Bronchial epithelial cell (primary cell): Measurements from ENCODE around the gene AK1. TPM values are rescaled to one million over a fixed set of nuclear protein-coding genes. Genes with fewer than 3 reads are reported as not detected.

Experiments used
- DNase-seq: peaks from one replicate; pipeline ENCODE4 v3.0.0-alpha.2; 2010; ENCODE audit warnings: low read depth
- FAIRE-seq: peaks from 2 replicates; lab custom pipeline; 2011; peaks lifted over from hg19 to GRCh38; lab: Jason Lieb, UNC
- H3K27me3 ChIP-seq: 2 replicates; pipeline ENCODE4 v1.5.1; 2011; ENCODE audit warnings: low read length; ENCODE audit not compliant: control insufficient read depth, insufficient read depth
- H3K36me3 ChIP-seq: 2 replicates; pipeline ENCODE4 v1.5.1; 2011; ENCODE audit warnings: low read length; ENCODE audit not compliant: control insufficient read depth, insufficient read depth
- H3K4me3 ChIP-seq: 2 replicates; pipeline ENCODE4 v1.5.1; 2011; ENCODE audit warnings: mild to moderate bottlenecking, low read depth, low read length, control low read depth
- total RNA-seq: library from RNA; depleted of rRNA; stranded (reverse); fragments of >200 nt; gene quantifications from 2 replicates; pipeline ENCODE4 v1.2.1, GENCODE V29; 2014
- TF ChIP-seq, protein P1 (sequence below): IDR thresholded peaks from 2 replicates; pipeline ENCODE4 v1.5.1; 2011; ENCODE audit warnings: mild to moderate bottlenecking, moderate library complexity, low read length, control low read depth, inconsistent platforms; ENCODE audit not compliant: insufficient read depth, severe bottlenecking

Gene AK1
- total RNA-seq, 1 donor from 2014 or later: 19.0 TPM

DNA sequence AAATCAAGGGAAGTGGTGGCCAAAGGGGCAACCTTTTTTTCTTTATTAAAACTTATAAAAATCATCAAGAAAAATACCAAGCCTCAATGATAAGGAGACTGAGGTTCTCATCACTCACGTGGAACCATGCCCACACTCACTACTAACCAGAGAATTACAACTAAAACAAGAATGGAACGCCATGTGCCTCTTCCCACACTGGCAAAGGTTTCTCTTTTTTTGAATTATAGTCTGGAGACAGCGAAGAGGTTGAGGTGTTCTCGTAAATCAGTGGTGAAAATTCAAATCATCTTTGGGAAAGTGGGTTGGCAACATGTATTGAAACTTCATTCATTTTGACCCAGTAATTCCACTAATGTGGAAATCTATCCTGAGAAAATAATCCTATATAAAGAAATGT is 55.4 kb downstream of the AK1 start:
- Histone ChIP-seq H3K27me3 (peaks cover 2% of the 10 kb centered on the region), H3K36me3 (no peaks in the 10 kb centered on the region), H3K4me3 (no peak overlapping the region)
- TF ChIP-seq, protein P1, sequence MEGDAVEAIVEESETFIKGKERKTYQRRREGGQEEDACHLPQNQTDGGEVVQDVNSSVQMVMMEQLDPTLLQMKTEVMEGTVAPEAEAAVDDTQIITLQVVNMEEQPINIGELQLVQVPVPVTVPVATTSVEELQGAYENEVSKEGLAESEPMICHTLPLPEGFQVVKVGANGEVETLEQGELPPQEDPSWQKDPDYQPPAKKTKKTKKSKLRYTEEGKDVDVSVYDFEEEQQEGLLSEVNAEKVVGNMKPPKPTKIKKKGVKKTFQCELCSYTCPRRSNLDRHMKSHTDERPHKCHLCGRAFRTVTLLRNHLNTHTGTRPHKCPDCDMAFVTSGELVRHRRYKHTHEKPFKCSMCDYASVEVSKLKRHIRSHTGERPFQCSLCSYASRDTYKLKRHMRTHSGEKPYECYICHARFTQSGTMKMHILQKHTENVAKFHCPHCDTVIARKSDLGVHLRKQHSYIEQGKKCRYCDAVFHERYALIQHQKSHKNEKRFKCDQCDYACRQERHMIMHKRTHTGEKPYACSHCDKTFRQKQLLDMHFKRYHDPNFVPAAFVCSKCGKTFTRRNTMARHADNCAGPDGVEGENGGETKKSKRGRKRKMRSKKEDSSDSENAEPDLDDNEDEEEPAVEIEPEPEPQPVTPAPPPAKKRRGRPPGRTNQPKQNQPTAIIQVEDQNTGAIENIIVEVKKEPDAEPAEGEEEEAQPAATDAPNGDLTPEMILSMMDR: no peak
- FAIRE-seq (no peak), DNase-seq (no peak)

DNA sequence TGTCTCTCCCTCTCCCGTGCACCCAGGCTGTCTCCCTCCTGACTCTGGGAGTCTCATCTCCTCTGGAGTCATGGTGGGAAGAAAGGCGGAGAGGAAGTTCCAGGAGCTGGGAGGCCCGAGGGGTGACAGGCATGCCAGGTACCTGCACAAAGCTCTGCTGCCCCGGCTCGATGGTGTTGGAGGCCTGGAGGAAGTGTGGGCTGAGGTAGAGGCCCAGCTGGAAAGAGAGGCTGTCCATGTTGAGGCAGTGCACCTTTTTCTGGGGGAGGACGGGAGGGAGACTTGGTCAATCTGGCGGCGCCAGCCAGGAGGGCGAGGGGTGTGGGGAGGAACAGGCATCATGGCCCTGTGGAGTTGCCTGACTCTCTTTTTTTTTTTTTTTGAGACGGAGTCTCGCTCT is 58.9 kb downstream of the AK1 start:
- no peak for FAIRE-seq

DNA sequence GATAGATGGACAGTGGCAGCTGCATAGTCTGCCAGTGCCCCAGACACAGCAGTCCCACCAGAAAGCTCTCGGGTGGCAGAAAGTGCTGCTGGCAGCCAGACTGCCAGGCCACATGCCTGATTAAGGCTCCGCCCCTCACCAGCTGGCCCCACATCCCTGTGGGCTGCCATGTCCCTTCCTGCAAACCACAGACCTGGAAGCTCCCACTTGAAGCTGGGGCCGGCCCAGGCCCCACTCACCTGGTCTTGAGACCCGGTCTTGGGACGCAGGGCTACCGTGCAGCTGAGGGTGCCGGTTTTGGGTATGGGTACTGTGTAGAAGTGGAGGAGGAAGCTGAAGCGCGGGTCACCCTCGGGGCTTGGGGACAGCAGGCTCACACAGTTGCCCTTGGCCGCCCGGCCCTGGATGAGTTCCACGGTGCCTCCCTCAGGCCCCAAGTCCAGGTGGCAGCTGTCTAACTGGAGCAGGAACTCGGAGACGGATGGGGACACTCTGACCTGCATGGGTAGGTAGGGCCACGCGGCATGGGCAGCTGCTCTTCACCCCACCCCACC is 59.5 kb downstream of the AK1 start:
- TF ChIP-seq, protein P1: no peak
- no peak overlapping the region for H3K4me3 ChIP-seq
- FAIRE-seq: no peak
- no peak for DNase-seq
- H3K36me3 ChIP-seq: peaks cover 9% of the 10 kb centered on the region
- H3K27me3 ChIP-seq: no peaks in the 10 kb centered on the region

More for the DNA sequence above, 58.9 kb downstream of the AK1 start:
- no peak for DNase-seq
- Histone ChIP-seq H3K27me3 (no peaks in the 10 kb centered on the region), H3K36me3 (peaks cover 3% of the 10 kb centered on the region), H3K4me3 (no peak overlapping the region)
- TF ChIP-seq, protein P1: no peak

DNA sequence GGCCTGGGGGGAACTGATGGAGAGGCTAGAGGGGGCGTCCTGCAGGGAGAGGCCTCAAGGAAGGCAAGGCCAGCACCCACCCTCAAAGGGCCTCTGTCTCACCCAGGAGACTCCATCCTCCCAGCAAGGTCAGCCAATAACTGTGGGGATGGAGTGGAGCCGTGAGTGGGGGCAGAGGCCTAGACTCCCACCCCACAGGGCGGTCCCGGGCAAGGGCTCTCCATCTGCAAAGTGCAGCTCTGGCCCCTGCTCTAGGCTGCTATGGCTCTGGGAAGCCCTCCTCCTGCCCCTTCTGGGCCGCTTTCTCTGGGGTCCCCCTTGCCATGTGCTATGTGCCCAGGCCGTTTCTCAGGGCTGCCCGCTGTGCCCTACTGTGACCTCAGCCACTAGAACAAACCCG is 60.7 kb downstream of the AK1 start:
- DNase-seq (no peak), FAIRE-seq (no peak)
- no peaks in the 10 kb centered on the region for H3K27me3 ChIP-seq
- H3K4me3 ChIP-seq: no peak overlapping the region
- TF ChIP-seq, protein P1: no peak
- H3K36me3 ChIP-seq: peaks cover 15% of the 10 kb centered on the region

Other genes starting within 250 kb of the AK1 start
- under 0.01 TPM in 1 of 2 replicates, not detected in the other for gene CFAP157, start 170.7 kb downstream of the AK1 start, total RNA-seq
- gene PTRH1, start 162.0 kb downstream of the AK1 start, total RNA-seq: 26.6 and 58.9 TPM in 2 replicates
- not detected in 2 replicates for gene TTC16, start 161.6 kb downstream of the AK1 start, total RNA-seq
- gene TOR2A, start 142.4 kb downstream of the AK1 start, total RNA-seq: 1.8 and 4.6 TPM in 2 replicates
- 0.26 TPM in 1 of 2 replicates, not detected in the other for gene SH2D3C, start 99.0 kb downstream of the AK1 start, total RNA-seq
- 78.5 and 81.7 TPM in 2 replicates for gene CDK9, start 91.6 kb downstream of the AK1 start, total RNA-seq
- 46.9 and 70.0 TPM in 2 replicates for gene FPGS, start 74.8 kb downstream of the AK1 start, total RNA-seq
- gene ENG, start 23.0 kb downstream of the AK1 start, total RNA-seq: 0.13 and 2.4 TPM in 2 replicates
- gene ST6GALNAC6, start 21.9 kb upstream of the AK1 start, total RNA-seq: 18.2 and 18.4 TPM in 2 replicates
- gene ST6GALNAC4, start 39.4 kb upstream of the AK1 start, total RNA-seq: 21.3 and 21.8 TPM in 2 replicates
- gene PIP5KL1, start 53.1 kb upstream of the AK1 start, total RNA-seq: 2.1 and 5.1 TPM in 2 replicates
- 11.8 and 17.4 TPM in 2 replicates for gene DPM2, start 60.2 kb upstream of the AK1 start, total RNA-seq
- gene EEIG1, start 103.3 kb upstream of the AK1 start, total RNA-seq: 7.4 and 41.3 TPM in 2 replicates
- 10.3 and 12.4 TPM in 2 replicates for gene NAIF1, start 189.6 kb upstream of the AK1 start, total RNA-seq
- 12.6 and 17.2 TPM in 2 replicates for gene SLC25A25, start 190.6 kb upstream of the AK1 start, total RNA-seq